Right lobe of liver (tissue), 6 donors: ENCODE data around the gene ACOT8. TPM values are rescaled to one million over a fixed set of nuclear protein-coding genes. Genes with fewer than 3 reads are reported as not detected.

Experiments used
- ATAC-seq, 4 donors: fragments of 200-7000 bp; cut with Tn5 transposase; one replicate each; pipeline ENCODE4 v1.9.1; 2020; ENCODE audit warnings: mild to moderate bottlenecking in 4 of 4, moderate library complexity in 4 of 4
- DNase-seq, 3 donors: peaks; one replicate each; pipeline ENCODE4 v3.0.0-alpha.2; 2020
- H3K27ac ChIP-seq, 3 donors: fragments of 200-600 bp; one replicate each; pipeline ENCODE4 v1.8.0; 2022
- H3K27me3 ChIP-seq, 2 donors: fragments of 200-600 bp; one replicate each; pipeline ENCODE4 v1.8.0; 2022
- H3K36me3 ChIP-seq, 4 donors: fragments of 200-600 bp; sonication (generic) in 1 of 4; one replicate each; pipeline versions ENCODE4 v1.5.1 to v1.8.0; 2017 to 2022; ENCODE audit warnings: control low read depth in 1 of 4
- H3K4me1 ChIP-seq, 4 donors: fragments of 200-600 bp; sonication (generic) in 1 of 4; one replicate each; pipeline versions ENCODE4 v1.5.1 to v1.8.0; 2017 to 2022; ENCODE audit warnings: control low read depth in 1 of 4
- H3K4me3 ChIP-seq, 3 donors: fragments of 200-600 bp; one replicate each; pipeline ENCODE4 v1.8.0; 2022
- H3K9me3 ChIP-seq, 4 donors: fragments of 200-600 bp; sonication (generic) in 1 of 4; one replicate each; pipeline versions ENCODE4 v1.5.1 to v1.8.0; 2017 to 2022; ENCODE audit warnings: control low read depth in 1 of 4
- POLR2A ChIP-seq: fragments of 450-650 bp; IDR thresholded peaks from one replicate; pipeline ENCODE4 v1.6.1; 2017; ENCODE audit warnings: antibody characterized with exemption, mild to moderate bottlenecking
- WGBS: methylation state at CpG from one replicate; pipeline ENCODE4 v1.1.6; 2018; ENCODE audit warnings: low coverage, low lambda C conversion rate; ENCODE audit not compliant: insufficient coverage; ENCODE audit errors: missing lambda C conversion rate; 5-methylcytosine and 5-hydroxymethylcytosine counted together
- intact Hi-C, 2 donors: fragments of 100-400 bp; cut with DNase I; formaldehyde crosslinking; loops; one replicate each; pipeline versions ENCODE4 v1.11.2 to v1.14.1; 2022
- total RNA-seq, 6 experiments: library from RNA; depleted of rRNA in 2 of 6; stranded (reverse); fragments of >200 nt in 2 of 6; fragmentation: NEBNext Ultra II Directional in 3 of 6; extraction: Animal tissue kit (Norgen Biotek cat#: 25700) in 3 of 6; gene quantifications; one replicate each; pipeline versions ENCODE4 v1.1.0 to v1.2.4, GENCODE V29; 2016 to 2023
- TF ChIP-seq, protein P1 (sequence below), 4 donors: fragments of 200-600 bp in 3 of 4; fragments of 450-650 bp in 1 of 4; IDR thresholded peaks; one replicate each; pipeline versions ENCODE4 v1.5.1 to v1.8.0; 2016 to 2022; ENCODE audit warnings: antibody characterized with exemption in 4 of 4, mild to moderate bottlenecking in 2 of 4
- donor health status: DM: no; HTN: yes; CAD: no.
- donor health status: DM: no; HTN: no; CAD: no.
- donor health status: DM: no; HTN: no; CAD: no.
- donor health status: DM: no; HTN: yes; CAD: no.
- donor health status: DM: no; HTN: yes; CAD: no.

ACOT8 gene
- total RNA-seq, 6 experiments from 2014 or later = 13.9 to 32.1 (median 19.4) TPM

DNA sequence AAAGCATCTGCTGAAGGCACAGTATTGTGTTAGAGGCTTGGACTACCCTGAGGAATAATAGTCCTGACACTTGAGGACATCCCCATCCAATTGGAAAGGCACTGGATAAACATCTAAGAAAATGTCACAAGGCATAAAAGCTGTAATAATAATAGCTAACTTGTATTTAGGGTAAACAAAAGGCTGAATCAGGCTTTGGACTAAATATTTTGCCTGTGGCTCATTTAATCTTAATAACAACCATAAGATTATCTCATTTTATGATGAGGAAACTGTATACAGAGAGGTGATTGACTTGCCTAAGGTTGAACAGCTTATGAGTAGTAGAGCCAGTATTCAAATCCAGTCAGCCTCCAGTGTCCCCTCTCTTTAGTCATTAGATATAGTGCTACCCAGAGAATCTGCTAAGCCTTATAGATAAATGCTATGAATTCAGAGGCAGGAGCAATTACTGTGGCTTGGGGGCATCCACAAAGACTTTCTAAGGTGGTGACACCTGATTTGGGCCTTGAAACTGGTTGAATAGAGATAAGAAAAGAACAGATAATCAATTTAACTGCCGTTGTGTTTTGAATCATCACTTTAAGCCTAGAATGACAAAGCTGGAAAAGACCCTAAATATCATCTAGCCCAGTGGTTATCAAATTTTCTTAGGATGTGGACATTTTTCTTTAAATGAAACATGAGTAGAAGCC lies 16.4 kb upstream of the ACOT8 start:
- Histone ChIP-seq H3K36me3 (peaks cover 0 to 16% (median 0%) of the 10 kb centered on the region in 4 donors), H3K27me3 (no peaks in the 10 kb centered on the region), H3K4me3 (no peak overlapping the region), H3K4me1 (no peaks in the 10 kb centered on the region), H3K27ac (no peak overlapping the region), H3K9me3 (no peaks in the 10 kb centered on the region)
- TF ChIP-seq, protein P1, sequence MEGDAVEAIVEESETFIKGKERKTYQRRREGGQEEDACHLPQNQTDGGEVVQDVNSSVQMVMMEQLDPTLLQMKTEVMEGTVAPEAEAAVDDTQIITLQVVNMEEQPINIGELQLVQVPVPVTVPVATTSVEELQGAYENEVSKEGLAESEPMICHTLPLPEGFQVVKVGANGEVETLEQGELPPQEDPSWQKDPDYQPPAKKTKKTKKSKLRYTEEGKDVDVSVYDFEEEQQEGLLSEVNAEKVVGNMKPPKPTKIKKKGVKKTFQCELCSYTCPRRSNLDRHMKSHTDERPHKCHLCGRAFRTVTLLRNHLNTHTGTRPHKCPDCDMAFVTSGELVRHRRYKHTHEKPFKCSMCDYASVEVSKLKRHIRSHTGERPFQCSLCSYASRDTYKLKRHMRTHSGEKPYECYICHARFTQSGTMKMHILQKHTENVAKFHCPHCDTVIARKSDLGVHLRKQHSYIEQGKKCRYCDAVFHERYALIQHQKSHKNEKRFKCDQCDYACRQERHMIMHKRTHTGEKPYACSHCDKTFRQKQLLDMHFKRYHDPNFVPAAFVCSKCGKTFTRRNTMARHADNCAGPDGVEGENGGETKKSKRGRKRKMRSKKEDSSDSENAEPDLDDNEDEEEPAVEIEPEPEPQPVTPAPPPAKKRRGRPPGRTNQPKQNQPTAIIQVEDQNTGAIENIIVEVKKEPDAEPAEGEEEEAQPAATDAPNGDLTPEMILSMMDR (IDR thresholded peaks at IDR 0.05) = no peak
- no peak for TF ChIP-seq POLR2A
- ATAC-seq (no peak), DNase-seq (no peak)
- 24% methylated on average over 1 of the region's 1 CpG for WGBS
- intact Hi-C loops = no loop called here

DNA sequence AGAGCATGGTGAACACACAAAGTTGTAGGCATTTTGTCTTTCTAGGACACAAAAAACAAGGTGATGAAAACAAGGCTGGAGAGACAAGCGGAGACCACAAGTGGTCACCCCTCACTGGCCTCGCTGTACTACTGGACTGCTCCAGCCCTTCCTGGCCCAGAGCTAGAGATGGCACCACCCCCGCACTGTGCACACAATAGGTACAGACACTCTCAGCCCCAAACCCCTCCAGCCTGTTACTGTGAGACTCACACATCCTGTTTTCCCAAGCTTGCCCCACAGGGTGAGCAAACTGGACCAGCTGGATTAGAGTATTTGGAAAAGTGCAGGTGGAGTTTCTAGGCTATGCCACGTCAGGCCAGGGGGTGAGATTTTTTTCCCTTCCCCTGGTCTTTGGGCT lies 15.4 kb upstream of the ACOT8 start:
- Histone ChIP-seq H3K27ac (no peak overlapping the region), H3K4me1 (no peaks in the 10 kb centered on the region), H3K4me3 (no peak overlapping the region), H3K36me3 (peaks cover 0 to 7% (median 0%) of the 10 kb centered on the region in 4 donors), H3K27me3 (no peaks in the 10 kb centered on the region), H3K9me3 (no peaks in the 10 kb centered on the region)
- intact Hi-C loops = no loop called here
- DNase-seq (no peak), ATAC-seq (no peak)
- no peak for TF ChIP-seq POLR2A
- TF ChIP-seq, protein P1 (IDR thresholded peaks at IDR 0.05) = no peak
- no CpG with 5 or more reads among the region's 4 CpGs for WGBS

DNA sequence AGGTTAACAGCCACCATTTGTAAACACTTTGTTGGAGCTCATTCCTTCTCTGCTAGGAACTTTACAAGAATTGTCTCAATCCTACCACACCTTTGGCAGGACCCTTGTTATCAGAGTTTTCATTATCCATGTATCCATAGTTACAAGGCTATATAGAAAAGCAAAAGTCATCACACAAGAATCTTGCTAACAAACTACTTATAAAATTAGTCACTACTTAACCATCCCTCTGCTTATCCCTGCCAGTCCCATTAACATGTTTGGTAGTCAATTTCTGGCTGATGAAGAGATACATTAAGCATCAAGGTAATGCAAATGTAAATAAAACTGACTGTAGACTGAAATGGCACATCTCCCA lies 10.6 kb upstream of the ACOT8 start:
- intact Hi-C loops = no loop called here
- ATAC-seq (no peak), DNase-seq (no peak)
- no peak overlapping the region for H3K4me3 ChIP-seq
- H3K27me3 ChIP-seq = no peaks in the 10 kb centered on the region
- H3K27ac ChIP-seq = no peak overlapping the region
- no peaks in the 10 kb centered on the region for H3K36me3 ChIP-seq
- H3K4me1 ChIP-seq = peaks cover 0 to 4% (median 0%) of the 10 kb centered on the region in 4 donors
- H3K9me3 ChIP-seq = no peaks in the 10 kb centered on the region
- no peak for TF ChIP-seq POLR2A
- TF ChIP-seq, protein P1 (IDR thresholded peaks at IDR 0.05) = no peak

DNA sequence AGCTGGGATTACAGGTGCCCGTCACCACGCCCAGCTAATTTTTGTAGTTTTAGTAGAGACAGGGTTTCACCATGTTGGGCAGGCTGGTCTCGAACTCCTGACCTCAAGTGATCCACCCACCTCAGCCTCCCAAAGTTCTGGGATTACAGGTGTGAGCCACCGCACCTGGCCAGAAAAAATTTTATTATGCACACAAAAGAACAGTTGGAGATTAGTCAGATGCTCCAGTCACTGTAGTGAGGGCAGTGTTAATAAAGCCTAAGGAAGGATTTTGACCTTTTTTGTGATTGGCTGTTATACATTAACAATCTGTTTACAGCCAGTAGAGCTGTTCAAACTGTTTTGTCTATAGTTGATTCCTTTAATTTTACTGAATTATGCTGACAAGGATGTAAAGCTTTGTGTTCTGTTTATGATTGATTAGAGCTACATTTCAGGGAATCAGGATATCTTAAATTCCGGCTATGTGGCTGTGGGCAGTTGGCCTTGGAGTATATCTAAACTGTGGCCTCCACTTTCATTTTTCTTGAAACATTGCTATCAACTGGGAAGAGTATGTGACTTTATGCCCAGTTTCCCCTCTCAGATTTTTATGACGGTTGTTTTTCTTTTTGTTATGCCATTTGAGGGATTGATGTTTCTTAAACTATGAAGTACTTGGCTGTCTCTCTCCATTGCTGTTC lies 10.1 kb upstream of the ACOT8 start:
- 71% methylated on average over 6 of the region's 6 CpGs for WGBS
- H3K36me3 ChIP-seq = no peaks in the 10 kb centered on the region

More for the DNA sequence above, 10.1 kb upstream of the ACOT8 start:
- H3K4me1 ChIP-seq = peaks cover 0 to 4% (median 0%) of the 10 kb centered on the region in 4 donors
- TF ChIP-seq POLR2A = no peak
- TF ChIP-seq, protein P1 (IDR thresholded peaks at IDR 0.05) = no peak
- DNase-seq = no peak
- H3K27ac ChIP-seq = no peak overlapping the region
- no peaks in the 10 kb centered on the region for H3K27me3 ChIP-seq
- intact Hi-C loops = no loop called here
- H3K4me3 ChIP-seq = no peak overlapping the region
- no peaks in the 10 kb centered on the region for H3K9me3 ChIP-seq
- peak in 2 of 4 donors; percentile 35 to 56 for ATAC-seq
